Lower leg skin (tissue), 4 donors: ENCODE results near the gene STX17. TPM values are rescaled to one million over a fixed set of nuclear protein-coding genes. Genes with fewer than 3 reads are reported as not detected.

Source experiments
- total RNA-seq, 4 donors: library from RNA; depleted of rRNA; stranded (reverse); fragments of >200 nt; gene quantifications; one replicate each; pipeline ENCODE4 v1.1.0, GENCODE V29; 2016

STX17 gene
- total RNA-seq, 4 donors from 2014 or later, result 30.7 to 42.9 (median 34.3) TPM

Other genes with a start within 250 kb of the STX17 start
- 1 to 10 TPM in 2 of 4 donors, under 1 TPM in 2; 0.63 to 1.8 (median 1.3) TPM for gene NR4A3, start 84.8 kb upstream of the STX17 start, total RNA-seq
- 10 to 100 TPM; 10.1 to 15.7 (median 13.0) TPM for gene ERP44, start 192.3 kb downstream of the STX17 start, total RNA-seq
- 10 to 100 TPM in 2 of 4 donors, 1 to 10 TPM in 2; 8.3 to 14.4 (median 10.8) TPM for gene INVS, start 192.6 kb downstream of the STX17 start, total RNA-seq